ENCODE measurements around the gene KCND1. TPM values are rescaled to one million over a fixed set of nuclear protein-coding genes. Genes with fewer than 3 reads are reported as not detected.

The KCND1 gene
- polyA plus RNA-seq, 4 donors: 2.3 to 3.4 (median 2.8) TPM

GRCh38 chrX:48914593-48915493 lies 56.8 kb downstream of the KCND1 start:
- DNase-seq (ENCODE audit: low read depth in 4 of 4, low spot score in 2 of 4): no peak

DNA sequence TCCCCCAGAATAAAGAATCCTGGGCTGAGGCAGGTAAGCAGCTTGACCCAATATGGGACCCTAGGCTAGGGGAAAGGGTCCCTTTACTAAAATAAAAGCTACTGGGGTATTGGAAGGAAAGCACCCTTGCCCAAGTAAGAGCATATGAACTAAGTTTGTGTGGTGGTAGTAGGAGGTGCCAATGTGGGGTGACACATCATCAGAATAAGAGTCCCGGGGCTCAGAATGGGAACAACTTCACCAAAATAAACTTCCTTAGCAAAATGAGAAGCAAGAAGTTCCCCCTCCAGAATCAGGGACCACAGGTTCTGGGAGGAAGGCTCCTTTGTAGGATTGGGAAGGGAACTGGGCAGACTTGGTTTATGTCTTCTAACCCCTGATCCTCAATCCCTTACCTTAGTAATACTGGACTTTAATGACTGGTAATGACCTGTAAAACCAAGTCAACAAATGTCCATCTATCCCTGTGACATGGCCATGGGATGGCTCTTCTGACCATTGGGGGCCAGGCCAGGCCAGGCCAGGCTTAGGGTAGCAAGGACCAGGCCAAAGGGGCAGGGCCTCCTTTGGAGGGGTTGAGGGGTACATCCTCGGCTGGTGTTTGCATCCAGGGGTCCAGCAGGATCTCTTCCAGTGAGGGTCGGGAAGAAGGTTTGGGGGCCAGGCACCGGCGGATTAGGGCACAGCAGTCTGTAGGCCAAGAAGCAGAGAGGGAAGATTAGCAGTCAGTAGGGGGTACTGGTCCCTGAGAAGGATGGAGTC lies 57.9 kb downstream of the KCND1 start:
- DNase-seq (ENCODE audit: low read depth in 4 of 4, low spot score in 2 of 4): no peak

GRCh38 chrX:48911412-48912182 lies 60.0 kb downstream of the KCND1 start, which contains the start of gene SLC35A2:
Gene SLC35A2, minus strand, starts transcription at chrX:48911646. Its CDS starts 10 bp downstream, at chrX:48911636.
- DNase-seq (ENCODE audit: low read depth in 4 of 4, low spot score in 2 of 4): peak in 2 of 4 donors; percentile 63 to 70

Other genes with a start within 250 kb of the KCND1 start
- 1 to 10 TPM; 1.4 to 1.9 (median 1.7) TPM for gene GLOD5, start 210.1 kb downstream of the KCND1 start, polyA plus RNA-seq (ENCODE audit: insufficient read length in 4 of 4)
- gene GATA1, start 185.3 kb downstream of the KCND1 start, polyA plus RNA-seq (ENCODE audit: insufficient read length in 4 of 4): 1 to 10 TPM in 1 of 4 donors, under 1 TPM in 3; 0.38 to 1.3 (median 0.87) TPM
- 100 to 1,000 TPM; 135 to 220 (median 177) TPM for gene HDAC6, start 169.8 kb downstream of the KCND1 start, polyA plus RNA-seq (ENCODE audit: insufficient read length in 4 of 4)
- under 1 TPM in 2 of 4 donors, not detected in 2; 0.16 to 0.36 TPM for gene ERAS, start 145.3 kb downstream of the KCND1 start, polyA plus RNA-seq (ENCODE audit: insufficient read length in 4 of 4)
- 10 to 100 TPM in 2 of 4 donors, 1 to 10 TPM in 2; 8.4 to 22.7 (median 14.5) TPM for gene PCSK1N, start 136.2 kb downstream of the KCND1 start, polyA plus RNA-seq (ENCODE audit: insufficient read length in 4 of 4)
- 10 to 100 TPM; 37.2 to 61.4 (median 50.1) TPM for gene TIMM17B, start 74.1 kb downstream of the KCND1 start, polyA plus RNA-seq (ENCODE audit: insufficient read length in 4 of 4)
- 10 to 100 TPM; 73.1 to 89.9 (median 77.8) TPM for gene PQBP1, start 73.9 kb downstream of the KCND1 start, polyA plus RNA-seq (ENCODE audit: insufficient read length in 4 of 4)
- gene SLC35A2, start 60.2 kb downstream of the KCND1 start, polyA plus RNA-seq (ENCODE audit: insufficient read length in 4 of 4): 10 to 100 TPM; 30.4 to 37.3 (median 33.0) TPM
- gene PIM2, start 52.8 kb downstream of the KCND1 start, polyA plus RNA-seq (ENCODE audit: insufficient read length in 4 of 4): 1 to 10 TPM; 5.9 to 8.8 (median 7.4) TPM
- gene OTUD5, start 14.2 kb downstream of the KCND1 start, polyA plus RNA-seq (ENCODE audit: insufficient read length in 4 of 4): 10 to 100 TPM; 62.5 to 72.7 (median 67.7) TPM
- 10 to 100 TPM; 36.0 to 72.1 (median 51.3) TPM for gene GRIPAP1, start 30.4 kb upstream of the KCND1 start, polyA plus RNA-seq (ENCODE audit: insufficient read length in 4 of 4)
- gene TFE3, start 71.5 kb upstream of the KCND1 start, polyA plus RNA-seq (ENCODE audit: insufficient read length in 4 of 4): 10 to 100 TPM; 26.9 to 39.1 (median 33.8) TPM
- gene CCDC120, start 87.2 kb upstream of the KCND1 start, polyA plus RNA-seq (ENCODE audit: insufficient read length in 4 of 4): 10 to 100 TPM in 3 of 4 donors, 1 to 10 TPM in 1; 7.9 to 20.0 (median 13.0) TPM
- gene PRAF2, start 102.2 kb upstream of the KCND1 start, polyA plus RNA-seq (ENCODE audit: insufficient read length in 4 of 4): 10 to 100 TPM; 31.6 to 46.2 (median 41.1) TPM
- gene WDR45, start 108.0 kb upstream of the KCND1 start, polyA plus RNA-seq (ENCODE audit: insufficient read length in 4 of 4): 10 to 100 TPM; 53.7 to 63.8 (median 61.5) TPM
- 10 to 100 TPM; 23.8 to 27.6 (median 25.0) TPM for gene GPKOW, start 151.9 kb upstream of the KCND1 start, polyA plus RNA-seq (ENCODE audit: insufficient read length in 4 of 4)
- 1 to 10 TPM; 5.0 to 7.5 (median 5.8) TPM for gene MAGIX, start 190.9 kb upstream of the KCND1 start, polyA plus RNA-seq (ENCODE audit: insufficient read length in 4 of 4)
- gene PLP2, start 200.1 kb upstream of the KCND1 start, polyA plus RNA-seq (ENCODE audit: insufficient read length in 4 of 4): 10 to 100 TPM; 29.7 to 40.9 (median 32.6) TPM
- 1 to 10 TPM; 4.2 to 6.5 (median 4.9) TPM for gene PRICKLE3, start 214.5 kb upstream of the KCND1 start, polyA plus RNA-seq (ENCODE audit: insufficient read length in 4 of 4)
- gene SYP, start 228.3 kb upstream of the KCND1 start, polyA plus RNA-seq (ENCODE audit: insufficient read length in 4 of 4): 1 to 10 TPM; 2.1 to 3.4 (median 2.9) TPM

Data from left renal cortex interstitium (tissue), 4 donors.